Breast epithelium (tissue), 3 donors: ENCODE results near the gene B3GALT2.

Experiments used
- CTCF ChIP-seq, 3 donors: fragments of 450-650 bp; IDR thresholded peaks; one replicate each; pipeline ENCODE4 v1.5.1; 2016 to 2017; ENCODE audit warnings: antibody characterized with exemption in 3 of 3, mild to moderate bottlenecking in 3 of 3, moderate library complexity in 3 of 3
- POLR2A ChIP-seq: fragments of 450-650 bp; IDR thresholded peaks from one replicate; pipeline ENCODE4 v1.6.1; 2016; ENCODE audit warnings: antibody characterized with exemption, mild to moderate bottlenecking, moderate library complexity

- TF ChIP-seq CTCF (IDR thresholded peaks at IDR 0.05) (no peak), POLR2A (no peak)
These were observed 14.6 kb upstream of the B3GALT2 start for GRCh38 chr1:193201021-193201420.
